ENCODE results near the gene SKAP2.

- no peak for TF ChIP-seq CTCF (conservative IDR thresholded peaks at IDR 0.05; ENCODE audit: low read depth in 2 of 2)
- TF ChIP-seq ETS1 (IDR thresholded peaks at IDR 0.05): no peak
- TF ChIP-seq REST (IDR thresholded peaks at IDR 0.05; ENCODE audit: unreplicated experiment): no peak
- no peak for TF ChIP-seq CREB1 (CRISPR knock-in tag; IDR thresholded peaks at IDR 0.05; ENCODE audit: low read depth)
- TF ChIP-seq EZH2phosphoT487 (IDR thresholded peaks at IDR 0.05; ENCODE audit: unreplicated experiment): no peak
- TF ChIP-seq POLR2AphosphoS5 (IDR thresholded peaks at IDR 0.05; ENCODE audit: low read depth): no peak
- TF ChIP-seq ZNF114 (CRISPR knock-in tag; IDR thresholded peaks at IDR 0.05): no peak
- no peak for TF ChIP-seq JUNB (IDR thresholded peaks at IDR 0.05; ENCODE audit: unreplicated experiment)
- TF ChIP-seq ZNF331 (CRISPR knock-in tag; IDR thresholded peaks at IDR 0.05; ENCODE audit: low read depth): no peak
- TF ChIP-seq EZH2 (IDR thresholded peaks at IDR 0.05; ENCODE audit: low read depth, unreplicated experiment): no peak
- no peak for TF ChIP-seq STAT1 (IDR thresholded peaks at IDR 0.05; ENCODE audit: unreplicated experiment)
- no peak for TF ChIP-seq NANOG (IDR thresholded peaks at IDR 0.05; ENCODE audit: borderline replicate concordance)
These were observed 34.5 kb upstream of the SKAP2 start for GRCh38 chr7:26898891-26899290.

All from GM23338 (cell line).